Retinal pigment epithelial cell (primary cell): Measurements from ENCODE around the gene FSTL4.

ENCODE experiments used
- DNase-seq: peaks from one replicate; pipeline ENCODE4 v3.0.0-alpha.2; 2010; ENCODE audit warnings: low read depth
- H3K4me3 ChIP-seq: 2 replicates; pipeline ENCODE4 v1.5.1; 2011; ENCODE audit warnings: mild to moderate bottlenecking, low read length, control low read depth, moderate library complexity
- TF ChIP-seq, protein P1 (sequence below): conservative IDR thresholded peaks from 2 replicates; pipeline ENCODE4 v1.5.1; 2011; ENCODE audit warnings: low read depth, low read length, control low read depth, inconsistent platforms

FSTL4 gene

DNA sequence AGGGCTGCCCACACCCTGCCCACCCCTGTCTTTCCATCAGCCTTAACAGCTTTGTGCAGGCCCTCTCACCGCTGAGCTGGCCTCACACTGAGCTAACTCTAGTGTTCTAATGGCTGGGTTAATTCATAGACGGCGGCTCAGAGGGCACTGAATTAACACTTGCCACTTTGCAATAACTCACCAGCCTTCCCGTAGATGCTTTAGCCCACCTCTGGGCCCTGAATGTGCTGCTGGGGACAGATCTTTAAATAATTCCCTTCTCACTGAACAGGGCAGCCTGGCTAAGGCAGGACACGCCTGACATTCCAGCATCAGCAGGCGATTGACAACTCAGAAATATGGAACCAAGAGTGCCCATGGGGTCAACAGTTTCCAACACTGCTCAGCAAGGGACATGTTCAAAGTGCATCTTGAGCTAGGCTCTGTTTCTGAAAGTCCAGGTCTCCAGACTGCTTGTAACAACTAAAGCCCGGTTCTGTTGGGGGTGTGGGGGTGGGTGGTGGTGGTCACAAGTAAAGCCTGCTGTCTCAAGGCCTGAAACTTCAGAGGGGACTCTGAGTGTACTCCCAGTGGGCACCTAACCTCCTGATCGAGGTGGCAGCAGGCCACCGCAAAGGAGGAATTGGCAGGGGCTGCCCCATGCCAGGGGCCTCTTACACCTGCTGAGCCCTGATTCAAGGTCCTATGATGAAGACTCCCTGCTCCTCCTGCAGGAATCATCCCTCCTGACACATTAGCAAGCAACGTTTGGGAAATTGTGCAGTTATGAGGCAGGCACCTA is 248.3 kb downstream of the FSTL4 start:
- DNase-seq: no peak
- H3K4me3 ChIP-seq: no peak overlapping the region
- TF ChIP-seq, protein P1, sequence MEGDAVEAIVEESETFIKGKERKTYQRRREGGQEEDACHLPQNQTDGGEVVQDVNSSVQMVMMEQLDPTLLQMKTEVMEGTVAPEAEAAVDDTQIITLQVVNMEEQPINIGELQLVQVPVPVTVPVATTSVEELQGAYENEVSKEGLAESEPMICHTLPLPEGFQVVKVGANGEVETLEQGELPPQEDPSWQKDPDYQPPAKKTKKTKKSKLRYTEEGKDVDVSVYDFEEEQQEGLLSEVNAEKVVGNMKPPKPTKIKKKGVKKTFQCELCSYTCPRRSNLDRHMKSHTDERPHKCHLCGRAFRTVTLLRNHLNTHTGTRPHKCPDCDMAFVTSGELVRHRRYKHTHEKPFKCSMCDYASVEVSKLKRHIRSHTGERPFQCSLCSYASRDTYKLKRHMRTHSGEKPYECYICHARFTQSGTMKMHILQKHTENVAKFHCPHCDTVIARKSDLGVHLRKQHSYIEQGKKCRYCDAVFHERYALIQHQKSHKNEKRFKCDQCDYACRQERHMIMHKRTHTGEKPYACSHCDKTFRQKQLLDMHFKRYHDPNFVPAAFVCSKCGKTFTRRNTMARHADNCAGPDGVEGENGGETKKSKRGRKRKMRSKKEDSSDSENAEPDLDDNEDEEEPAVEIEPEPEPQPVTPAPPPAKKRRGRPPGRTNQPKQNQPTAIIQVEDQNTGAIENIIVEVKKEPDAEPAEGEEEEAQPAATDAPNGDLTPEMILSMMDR: no peak

- TF ChIP-seq, protein P1: no peak
- no peak overlapping the region for H3K4me3 ChIP-seq
- no peak for DNase-seq
These were observed 249.9 kb downstream of the FSTL4 start for GRCh38 chr5:133362438-133362837.

- TF ChIP-seq, protein P1: no peak
- H3K4me3 ChIP-seq: no peak overlapping the region
- no peak for DNase-seq
These were observed 250.4 kb downstream of the FSTL4 start for GRCh38 chr5:133361922-133362321.

GRCh38 chr5:133360693-133361472 is 251.5 kb downstream of the FSTL4 start:
- no peak overlapping the region for H3K4me3 ChIP-seq
- DNase-seq: no peak
- TF ChIP-seq, protein P1: no peak

- H3K4me3 ChIP-seq: no peak overlapping the region
- TF ChIP-seq, protein P1: no peak
- DNase-seq: no peak
These were observed 252.5 kb downstream of the FSTL4 start for GRCh38 chr5:133359861-133360260.

GRCh38 chr5:133358271-133358670 is 254.1 kb downstream of the FSTL4 start:
- no peak for DNase-seq
- H3K4me3 ChIP-seq: no peak overlapping the region
- TF ChIP-seq, protein P1: no peak
